HEK293 (cell line): ENCODE results near the gene ARFRP1.

ENCODE experiments used
- CTCF ChIA-PET: fragments of 350-600 bp; formaldehyde crosslinking; extraction: SDS; loops from one replicate; lab custom pipeline; 2021; ENCODE audit warnings: antibody characterized with exemption; lab: Yijun Ruan, JAX
- POLR2A ChIA-PET: fragments of 300-600 bp; formaldehyde crosslinking; extraction: SDS; loops from one replicate; lab custom pipeline; 2020; ENCODE audit warnings: antibody characterized with exemption, inconsistent platforms; lab: Yijun Ruan, JAX
- H3K27ac ChIP-seq: fragments of 200-500 bp; sonication (Bioruptor generic); 2 replicates; pipeline ENCODE4 v1.5.1; 2014; ENCODE audit warnings: low read depth, low read length, control low read depth, inconsistent platforms; ENCODE audit errors: extremely low read depth
- H3K36me3 ChIP-seq, 2 experiments: fragments of 200-500 bp in 1 of 2; sonication (Bioruptor generic) in 1 of 2; 1 replicate in 1 of 2; 2 replicates in 1 of 2; pipeline ENCODE4 v1.5.1; 2014 to 2017; ENCODE audit warnings: inconsistent platforms in 2 of 2, low read length in 2 of 2; ENCODE audit not compliant: control insufficient read depth in 2 of 2, insufficient read depth in 1 of 2
- H3K4me1 ChIP-seq: fragments of 200-500 bp; sonication (Bioruptor generic); 2 replicates; pipeline ENCODE4 v1.5.1; 2014; ENCODE audit warnings: mild to moderate bottlenecking, low read length, inconsistent platforms; ENCODE audit not compliant: control insufficient read depth, insufficient read depth
- H3K4me3 ChIP-seq: 2 replicates; pipeline ENCODE4 v1.5.1; 2011; ENCODE audit warnings: low read depth, mild to moderate bottlenecking, control low read depth, low read length, moderate library complexity
- H3K9me3 ChIP-seq: fragments of 200-500 bp; sonication (Bioruptor generic); 2 replicates; pipeline ENCODE4 v1.5.1; 2014; ENCODE audit warnings: low read depth, low read length, inconsistent platforms; ENCODE audit not compliant: control insufficient read depth, insufficient read depth
- EGR2 ChIP-seq: fragments of 450-650 bp; formaldehyde crosslinking; IDR thresholded peaks from 2 replicates; pipeline ENCODE4 v1.5.1; 2016; ENCODE audit warnings: low read depth, missing biosample characterization, missing genetic modification characterization
- KLF7 ChIP-seq: fragments of 450-650 bp; formaldehyde crosslinking; IDR thresholded peaks from 2 replicates; pipeline ENCODE4 v1.5.1; 2016; ENCODE audit warnings: missing biosample characterization, missing genetic modification characterization, borderline replicate concordance
- KLF8 ChIP-seq: fragments of 450-650 bp; formaldehyde crosslinking; IDR thresholded peaks from 2 replicates; pipeline ENCODE4 v1.5.1; 2016; ENCODE audit warnings: missing biosample characterization, missing genetic modification characterization
- KLF9 ChIP-seq: fragments of 450-650 bp; formaldehyde crosslinking; IDR thresholded peaks from 2 replicates; pipeline ENCODE4 v1.5.1; 2016; ENCODE audit warnings: missing biosample characterization, missing genetic modification characterization, low read depth
- PRDM10 ChIP-seq: fragments of 450-650 bp; formaldehyde crosslinking; IDR thresholded peaks from 2 replicates; pipeline ENCODE4 v1.5.1; 2016; ENCODE audit warnings: missing biosample characterization, missing genetic modification characterization
- ZBTB10 ChIP-seq: fragments of 450-650 bp; formaldehyde crosslinking; IDR thresholded peaks from 2 replicates; pipeline ENCODE4 v1.5.1; 2016; ENCODE audit warnings: missing biosample characterization, missing genetic modification characterization
- ZBTB8A ChIP-seq: fragments of 450-650 bp; formaldehyde crosslinking; IDR thresholded peaks from 2 replicates; pipeline ENCODE4 v1.5.1; 2016; ENCODE audit warnings: missing biosample characterization, missing genetic modification characterization
- ZNF324 ChIP-seq: fragments of 450-650 bp; formaldehyde crosslinking; IDR thresholded peaks from 2 replicates; pipeline ENCODE4 v1.5.1; 2016; ENCODE audit warnings: missing biosample characterization, missing genetic modification characterization
- ZNF341 ChIP-seq: fragments of 450-650 bp; formaldehyde crosslinking; IDR thresholded peaks from 2 replicates; pipeline ENCODE4; 2016; ENCODE audit warnings: low read depth, missing biosample characterization, missing genetic modification characterization
- ZNF398 ChIP-seq: fragments of 450-650 bp; formaldehyde crosslinking; IDR thresholded peaks from 2 replicates; pipeline ENCODE4 v1.5.1; 2017; ENCODE audit warnings: missing biosample characterization, missing genetic modification characterization
- ZNF423 ChIP-seq: fragments of 450-650 bp; formaldehyde crosslinking; IDR thresholded peaks from 2 replicates; pipeline ENCODE4 v1.5.1; 2016; ENCODE audit warnings: missing biosample characterization, missing genetic modification characterization
- ZNF561 ChIP-seq: fragments of 450-650 bp; IDR thresholded peaks from 2 replicates; pipeline ENCODE4 v1.5.1; 2018; ENCODE audit warnings: missing biosample characterization, missing genetic modification characterization, borderline replicate concordance
- ZNF670 ChIP-seq: fragments of 450-650 bp; formaldehyde crosslinking; IDR thresholded peaks from 2 replicates; pipeline ENCODE4 v1.5.1; 2016; ENCODE audit warnings: missing biosample characterization, missing genetic modification characterization, low read depth
- ZNF76 ChIP-seq: fragments of 450-650 bp; formaldehyde crosslinking; IDR thresholded peaks from 2 replicates; pipeline ENCODE4; 2016; ENCODE audit warnings: low read depth, missing biosample characterization, missing genetic modification characterization, borderline replicate concordance
- ZNF830 ChIP-seq: fragments of 450-650 bp; IDR thresholded peaks from 2 replicates; pipeline ENCODE4 v1.5.0; 2018; ENCODE audit warnings: missing biosample characterization, missing genetic modification characterization, low read depth, mild to moderate bottlenecking, moderate library complexity
- ZNF843 ChIP-seq: fragments of 450-650 bp; formaldehyde crosslinking; IDR thresholded peaks from 2 replicates; pipeline ENCODE4 v1.5.1; 2016; ENCODE audit warnings: missing biosample characterization, missing genetic modification characterization
- ZXDB ChIP-seq: fragments of 450-650 bp; formaldehyde crosslinking; IDR thresholded peaks from 2 replicates; pipeline ENCODE4 v1.5.1; 2016; ENCODE audit warnings: missing biosample characterization, missing genetic modification characterization
- TF ChIP-seq, protein P1 (sequence below): fragments of 450-650 bp; formaldehyde crosslinking; IDR thresholded peaks from 2 replicates; pipeline ENCODE4 v1.5.1; 2016; ENCODE audit warnings: missing biosample characterization, missing genetic modification characterization
- TF ChIP-seq, protein P2 (sequence below): fragments of 450-650 bp; formaldehyde crosslinking; IDR thresholded peaks from 2 replicates; pipeline ENCODE4 v1.5.1; 2016; ENCODE audit warnings: missing biosample characterization, missing genetic modification characterization
- TF ChIP-seq, protein P3 (sequence below): fragments of 450-650 bp; formaldehyde crosslinking; IDR thresholded peaks from 2 replicates; pipeline ENCODE4 v1.5.1; 2016; ENCODE audit warnings: missing biosample characterization, missing genetic modification characterization
- TF ChIP-seq, protein P4 (sequence below): fragments of 450-650 bp; formaldehyde crosslinking; IDR thresholded peaks from 2 replicates; pipeline ENCODE4 v1.5.1; 2016; ENCODE audit warnings: missing biosample characterization, missing genetic modification characterization

The ARFRP1 gene

GRCh38 chr20:63652192-63652980 is 55.4 kb downstream of the ARFRP1 start:
- Histone ChIP-seq H3K36me3 (no peaks in the 10 kb centered on the region), H3K9me3 (no peaks in the 10 kb centered on the region), H3K4me1 (no peaks in the 10 kb centered on the region; the same call in 1 of the 2 replicates), H3K27ac (peak overlapping the region; percentile 72; the same call in 1 of the 2 replicates), H3K4me3 (peak overlapping the region; percentile 55)
- ChIA-PET POLR2A (interaction anchor here (0.6 to 1.5 kb wide), 7 partner anchors 8 to 213 kb away, joined by 3 to 17 read pairs (median 3); partner anchors contain the start of genes GMEB2 and TPD52L2), CTCF (interaction anchor here (0.7 to 1.3 kb wide), 2 partner anchors 10 to 428 kb away, joined by 3 read pairs; no protein-coding TSS in a partner anchor)
- peak; percentile 75 for TF ChIP-seq ZNF561
- TF ChIP-seq ZBTB10 (tag by site-specific recombination): peak; percentile 50
- TF ChIP-seq, protein P1, sequence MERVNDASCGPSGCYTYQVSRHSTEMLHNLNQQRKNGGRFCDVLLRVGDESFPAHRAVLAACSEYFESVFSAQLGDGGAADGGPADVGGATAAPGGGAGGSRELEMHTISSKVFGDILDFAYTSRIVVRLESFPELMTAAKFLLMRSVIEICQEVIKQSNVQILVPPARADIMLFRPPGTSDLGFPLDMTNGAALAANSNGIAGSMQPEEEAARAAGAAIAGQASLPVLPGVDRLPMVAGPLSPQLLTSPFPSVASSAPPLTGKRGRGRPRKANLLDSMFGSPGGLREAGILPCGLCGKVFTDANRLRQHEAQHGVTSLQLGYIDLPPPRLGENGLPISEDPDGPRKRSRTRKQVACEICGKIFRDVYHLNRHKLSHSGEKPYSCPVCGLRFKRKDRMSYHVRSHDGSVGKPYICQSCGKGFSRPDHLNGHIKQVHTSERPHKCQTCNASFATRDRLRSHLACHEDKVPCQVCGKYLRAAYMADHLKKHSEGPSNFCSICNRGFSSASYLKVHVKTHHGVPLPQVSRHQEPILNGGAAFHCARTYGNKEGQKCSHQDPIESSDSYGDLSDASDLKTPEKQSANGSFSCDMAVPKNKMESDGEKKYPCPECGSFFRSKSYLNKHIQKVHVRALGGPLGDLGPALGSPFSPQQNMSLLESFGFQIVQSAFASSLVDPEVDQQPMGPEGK (tag by site-specific recombination): peak; percentile 34
- TF ChIP-seq ZXDB (tag by site-specific recombination): peak; percentile 20; the same call in 1 of the 2 replicates
- TF ChIP-seq ZNF76 (tag by site-specific recombination): peak; percentile 84
- no peak for TF ChIP-seq ZNF830
- TF ChIP-seq ZNF398 (tag by site-specific recombination): peak; percentile 78
- TF ChIP-seq ZNF341 (tag by site-specific recombination): 0 out of 2 replicates have a peak, but pooled peaks have one; percentile 26
- no peak for TF ChIP-seq ZNF843 (tag by site-specific recombination)
- TF ChIP-seq, protein P2, sequence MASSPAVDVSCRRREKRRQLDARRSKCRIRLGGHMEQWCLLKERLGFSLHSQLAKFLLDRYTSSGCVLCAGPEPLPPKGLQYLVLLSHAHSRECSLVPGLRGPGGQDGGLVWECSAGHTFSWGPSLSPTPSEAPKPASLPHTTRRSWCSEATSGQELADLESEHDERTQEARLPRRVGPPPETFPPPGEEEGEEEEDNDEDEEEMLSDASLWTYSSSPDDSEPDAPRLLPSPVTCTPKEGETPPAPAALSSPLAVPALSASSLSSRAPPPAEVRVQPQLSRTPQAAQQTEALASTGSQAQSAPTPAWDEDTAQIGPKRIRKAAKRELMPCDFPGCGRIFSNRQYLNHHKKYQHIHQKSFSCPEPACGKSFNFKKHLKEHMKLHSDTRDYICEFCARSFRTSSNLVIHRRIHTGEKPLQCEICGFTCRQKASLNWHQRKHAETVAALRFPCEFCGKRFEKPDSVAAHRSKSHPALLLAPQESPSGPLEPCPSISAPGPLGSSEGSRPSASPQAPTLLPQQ (tag by site-specific recombination): peak; percentile 70
- no peak for TF ChIP-seq ZNF670 (tag by site-specific recombination)
- peak; percentile 46; the same call in 1 of the 2 replicates for TF ChIP-seq PRDM10 (tag by site-specific recombination)
- peak; percentile 93 for TF ChIP-seq ZBTB8A (tag by site-specific recombination)
- peak; percentile 28 for TF ChIP-seq KLF7
- TF ChIP-seq ZNF423: peak; percentile 34
- TF ChIP-seq EGR2 (tag by site-specific recombination): peak; percentile 89
- peak; percentile 65 for TF ChIP-seq KLF9 (tag by site-specific recombination)
- TF ChIP-seq ZNF324: 0 out of 2 replicates have a peak, but pooled peaks have one; percentile 29
- TF ChIP-seq, protein P3, sequence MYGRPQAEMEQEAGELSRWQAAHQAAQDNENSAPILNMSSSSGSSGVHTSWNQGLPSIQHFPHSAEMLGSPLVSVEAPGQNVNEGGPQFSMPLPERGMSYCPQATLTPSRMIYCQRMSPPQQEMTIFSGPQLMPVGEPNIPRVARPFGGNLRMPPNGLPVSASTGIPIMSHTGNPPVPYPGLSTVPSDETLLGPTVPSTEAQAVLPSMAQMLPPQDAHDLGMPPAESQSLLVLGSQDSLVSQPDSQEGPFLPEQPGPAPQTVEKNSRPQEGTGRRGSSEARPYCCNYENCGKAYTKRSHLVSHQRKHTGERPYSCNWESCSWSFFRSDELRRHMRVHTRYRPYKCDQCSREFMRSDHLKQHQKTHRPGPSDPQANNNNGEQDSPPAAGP (tag by site-specific recombination): peak; percentile 9
- TF ChIP-seq, protein P4, sequence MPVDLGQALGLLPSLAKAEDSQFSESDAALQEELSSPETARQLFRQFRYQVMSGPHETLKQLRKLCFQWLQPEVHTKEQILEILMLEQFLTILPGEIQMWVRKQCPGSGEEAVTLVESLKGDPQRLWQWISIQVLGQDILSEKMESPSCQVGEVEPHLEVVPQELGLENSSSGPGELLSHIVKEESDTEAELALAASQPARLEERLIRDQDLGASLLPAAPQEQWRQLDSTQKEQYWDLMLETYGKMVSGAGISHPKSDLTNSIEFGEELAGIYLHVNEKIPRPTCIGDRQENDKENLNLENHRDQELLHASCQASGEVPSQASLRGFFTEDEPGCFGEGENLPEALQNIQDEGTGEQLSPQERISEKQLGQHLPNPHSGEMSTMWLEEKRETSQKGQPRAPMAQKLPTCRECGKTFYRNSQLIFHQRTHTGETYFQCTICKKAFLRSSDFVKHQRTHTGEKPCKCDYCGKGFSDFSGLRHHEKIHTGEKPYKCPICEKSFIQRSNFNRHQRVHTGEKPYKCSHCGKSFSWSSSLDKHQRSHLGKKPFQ: no peak
- peak; percentile 51; the same call in 1 of the 2 replicates for TF ChIP-seq KLF8 (tag by site-specific recombination)
